NCI-H2107 treated with DMSO at 0.1 percent for 48 hours (cell line): ENCODE data around the gene ARHGEF28.

Source experiments
- DNase-seq: peaks from one replicate; lab custom pipeline; 2025; ENCODE audit not compliant: unreplicated experiment; lab: John Stamatoyannopoulos, UW

ARHGEF28 gene

DNA sequence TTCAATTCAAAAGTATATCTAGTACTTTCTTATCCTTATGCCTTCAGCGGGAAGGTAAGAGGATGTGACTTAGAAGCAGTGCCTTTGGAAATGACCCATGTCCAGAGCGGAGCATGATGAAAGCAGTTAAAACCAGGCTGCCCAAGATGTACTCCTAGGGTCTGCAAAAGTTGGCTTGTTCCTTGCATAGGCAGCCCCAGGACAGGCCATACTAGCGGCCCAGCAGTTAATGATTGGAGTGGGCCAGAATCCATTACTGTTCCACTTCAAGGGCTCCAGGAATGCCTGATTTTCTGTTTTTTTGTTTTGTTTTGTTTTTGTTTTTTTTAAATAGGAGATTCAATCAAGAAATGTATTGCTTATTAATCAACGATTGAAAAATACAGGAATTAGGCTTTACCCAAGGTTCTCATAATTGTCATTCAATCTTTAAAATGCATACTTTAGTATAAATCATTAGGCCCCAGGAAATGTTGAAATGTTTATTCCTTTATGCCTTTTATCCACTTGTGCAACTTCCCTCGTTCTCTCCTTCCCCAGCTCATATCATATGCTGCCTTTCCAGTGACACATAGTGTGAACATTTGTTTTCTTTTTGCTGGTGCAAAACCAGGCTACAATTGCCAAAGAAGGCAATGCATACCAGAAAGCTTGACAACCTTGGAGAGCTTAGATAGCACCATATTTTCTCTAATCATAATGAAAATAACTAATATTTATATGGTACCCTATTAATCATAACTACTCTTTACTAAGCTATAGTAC lies 190.8 kb downstream of the ARHGEF28 start:
- DNase-seq: no peak

DNA sequence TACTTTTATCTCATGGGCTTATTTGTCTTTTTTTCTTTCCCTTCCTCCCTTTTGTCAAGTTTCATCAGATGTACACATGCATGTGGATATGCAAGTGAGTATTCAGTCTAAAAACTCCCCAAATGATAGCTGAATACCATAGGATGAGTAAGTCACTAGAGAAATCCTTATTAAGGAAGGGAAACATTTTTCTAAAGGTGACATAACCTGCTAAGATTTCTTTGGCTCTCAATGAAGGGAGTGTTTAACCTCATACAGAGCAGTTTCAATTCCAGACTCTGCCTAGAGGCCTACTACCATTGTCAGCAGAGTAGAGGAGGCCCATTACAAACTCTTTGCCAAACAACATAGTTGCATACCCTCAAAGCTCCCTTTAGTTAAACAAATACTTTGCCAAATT lies 192.4 kb downstream of the ARHGEF28 start:
- no peak for DNase-seq

DNA sequence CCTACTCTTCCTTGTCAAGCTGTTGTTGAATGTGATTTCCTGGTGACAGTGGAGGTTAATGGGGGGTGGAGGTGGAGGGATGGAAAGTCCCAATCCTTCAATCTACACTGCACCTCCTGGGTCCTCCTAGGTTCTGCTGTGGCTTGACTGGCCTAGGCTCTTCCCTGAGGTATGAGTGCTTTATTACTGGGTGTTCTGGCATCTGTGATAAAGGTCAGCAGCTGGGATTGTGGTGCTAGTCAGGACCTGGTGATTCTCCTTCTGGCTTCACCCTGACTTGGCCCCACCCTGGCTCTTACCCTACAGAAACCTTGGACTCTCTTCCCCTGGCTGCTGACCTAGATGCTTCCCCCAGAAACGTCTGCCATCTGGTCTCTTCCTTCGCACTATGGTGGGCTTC lies 194.3 kb downstream of the ARHGEF28 start:
- DNase-seq: no peak

DNA sequence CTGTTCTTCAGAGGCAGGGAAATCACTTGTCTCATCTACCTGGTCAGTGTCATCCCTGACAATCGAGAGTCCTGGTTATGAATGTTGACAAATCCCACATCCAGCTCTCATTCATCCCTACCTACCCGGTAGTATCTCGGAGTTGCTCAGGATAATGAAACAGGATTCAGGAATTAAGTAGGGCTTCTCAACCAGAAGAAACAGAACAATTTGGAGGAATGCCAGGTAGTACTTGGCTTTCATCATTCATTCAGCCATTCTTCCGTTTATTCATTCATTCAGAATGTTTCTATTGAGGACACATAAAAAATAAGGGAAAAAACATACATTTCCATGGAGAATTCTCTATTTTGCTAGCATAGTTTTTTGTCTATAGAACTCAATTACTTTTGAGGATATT lies 195.0 kb downstream of the ARHGEF28 start:
- DNase-seq: no peak

DNA sequence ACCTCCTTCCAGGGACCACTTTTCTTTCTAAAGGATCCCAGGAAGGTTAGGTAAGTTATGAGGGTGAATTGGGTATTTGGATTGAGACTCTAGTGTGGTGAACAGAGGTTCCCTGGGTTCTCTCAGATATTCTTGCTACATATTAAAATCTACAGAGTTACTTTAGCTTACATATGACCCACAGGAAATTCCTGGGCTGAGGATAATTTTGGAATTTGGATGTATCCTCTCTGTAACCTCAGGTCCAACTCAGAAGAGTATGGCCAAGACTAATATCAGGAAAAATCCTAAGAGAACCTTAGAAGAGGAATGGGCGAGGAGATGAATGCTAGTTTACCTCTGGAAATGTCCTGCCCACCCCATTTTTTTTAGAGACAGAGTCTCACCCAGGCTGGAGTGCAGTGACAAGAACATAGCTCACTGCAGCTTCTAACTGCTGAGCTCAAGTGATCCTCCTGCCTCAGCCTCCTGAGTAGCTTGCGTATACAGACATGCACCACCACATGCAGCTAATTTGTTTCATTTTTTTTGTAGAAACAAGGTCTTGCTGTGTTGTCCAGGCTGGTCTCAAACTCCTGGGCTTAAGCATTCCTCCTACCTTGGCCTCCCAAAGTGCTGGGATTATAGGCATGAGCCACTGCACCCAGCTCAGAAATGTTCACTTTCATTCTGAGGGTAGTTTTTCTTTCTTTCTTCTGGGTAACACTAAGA lies 196.4 kb downstream of the ARHGEF28 start:
- no peak for DNase-seq

DNA sequence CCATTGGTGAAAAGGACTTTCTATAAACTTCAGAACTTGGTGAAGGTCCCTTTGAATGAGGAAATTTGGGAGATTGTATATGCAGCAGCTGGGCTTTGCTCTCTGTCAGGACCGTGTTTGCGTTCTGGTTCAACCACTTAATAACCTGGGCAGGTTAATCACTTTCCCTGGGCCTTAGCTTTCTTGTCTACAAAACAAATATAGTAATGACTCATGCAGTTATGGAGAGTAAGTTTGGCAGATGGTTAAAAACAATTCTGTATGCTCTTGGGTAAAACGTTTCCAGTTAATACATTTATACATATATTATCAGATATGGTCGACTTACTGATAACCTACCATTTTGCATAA lies 197.0 kb downstream of the ARHGEF28 start:
- no peak for DNase-seq

DNA sequence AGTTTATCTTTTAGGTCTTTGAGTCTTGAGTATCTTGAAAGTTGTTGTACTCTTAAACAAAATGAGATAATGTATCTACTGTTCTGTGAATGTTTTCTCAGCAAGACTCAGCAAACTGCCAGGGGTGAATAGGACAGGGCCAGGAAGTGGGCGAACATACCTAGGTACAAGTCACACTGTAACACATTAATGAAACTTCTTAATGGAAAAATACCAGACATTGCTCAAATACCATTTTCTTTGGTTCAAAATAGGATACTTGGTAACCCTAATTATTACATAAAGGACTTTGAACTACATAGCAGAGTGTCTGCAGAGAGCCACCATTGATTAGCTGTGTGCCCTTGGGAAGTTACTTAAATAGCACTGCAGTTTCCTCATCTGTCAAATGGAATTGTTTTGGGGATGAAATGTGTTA lies 197.5 kb downstream of the ARHGEF28 start:
- DNase-seq: no peak

DNA sequence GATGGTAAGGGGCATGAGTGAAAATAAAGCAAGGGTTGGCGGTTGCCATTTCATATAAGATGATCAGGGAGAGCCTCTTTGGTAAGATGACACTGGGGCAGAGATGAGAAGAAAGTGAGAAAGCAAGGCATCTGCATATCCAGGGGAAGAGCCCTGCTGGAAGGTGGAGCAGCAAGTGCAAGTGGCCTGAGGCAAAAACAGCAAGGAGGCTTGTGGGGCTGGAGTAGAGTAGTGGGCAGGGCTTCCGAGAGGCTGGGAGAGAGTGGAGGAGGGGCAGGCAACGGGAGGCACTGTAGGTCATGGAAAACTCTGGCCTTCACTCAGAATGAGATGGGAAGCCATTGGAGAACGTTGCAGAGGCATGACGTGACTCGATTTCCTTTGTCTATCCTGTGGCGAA lies 199.2 kb downstream of the ARHGEF28 start:
- DNase-seq: no peak

DNA sequence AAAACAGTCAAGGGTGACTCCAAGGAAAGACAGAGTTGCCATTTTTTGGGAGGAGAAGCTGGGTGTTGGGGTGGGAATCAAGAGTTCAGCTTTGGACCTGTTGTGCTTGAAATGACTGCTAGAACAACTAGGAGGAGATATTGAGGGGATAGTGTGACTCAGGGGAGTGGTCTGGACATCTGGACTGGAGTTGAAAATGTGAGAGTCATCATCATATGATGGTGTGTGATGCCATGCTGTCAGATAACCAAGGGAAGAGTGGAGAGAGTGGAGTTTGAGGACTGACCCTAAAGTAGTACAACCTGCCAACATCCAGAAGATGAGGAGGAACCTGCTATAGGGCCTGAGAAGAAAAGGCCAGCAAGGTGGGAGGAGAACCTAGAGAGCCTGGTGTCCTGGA lies 199.7 kb downstream of the ARHGEF28 start:
- no peak for DNase-seq

DNA sequence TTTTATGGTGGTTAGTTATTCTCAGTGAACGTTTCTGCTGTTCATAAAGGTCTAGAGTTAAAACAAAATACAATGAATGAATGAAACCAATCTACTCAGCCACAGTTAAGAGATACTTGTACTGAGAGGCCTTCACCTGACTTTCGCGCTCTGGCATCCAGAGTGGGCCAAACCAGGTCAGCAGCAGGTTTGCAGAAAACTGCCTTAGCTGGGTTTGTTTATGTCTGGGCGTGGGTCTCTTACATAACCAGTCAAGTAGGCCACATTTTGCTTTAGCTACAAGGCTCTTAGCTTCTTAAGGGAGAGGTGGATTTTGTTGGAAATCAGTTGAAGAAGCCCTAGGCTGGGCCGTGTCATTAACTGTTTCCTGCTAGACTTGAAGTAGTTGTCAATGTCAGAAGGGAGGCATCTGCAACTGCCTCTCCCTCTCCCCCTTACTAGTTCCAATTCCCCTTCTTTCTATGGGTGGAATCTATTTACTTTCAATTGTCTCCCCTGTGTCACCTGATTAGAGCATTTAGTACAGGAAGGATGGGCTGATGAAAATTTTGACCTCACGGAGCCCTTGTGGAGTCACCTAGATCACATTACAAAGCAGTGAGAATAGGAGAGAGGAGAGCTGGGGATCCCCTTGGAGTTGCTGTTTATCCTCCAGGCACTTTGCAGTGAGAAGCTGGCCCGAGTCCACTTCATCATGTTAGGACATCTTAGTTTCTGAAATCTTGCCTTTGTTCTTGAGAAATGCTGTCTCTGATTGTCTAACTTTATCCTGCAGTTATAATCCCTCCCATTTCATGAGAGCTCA lies 200.5 kb downstream of the ARHGEF28 start:
- peak; percentile 41 for DNase-seq

DNA sequence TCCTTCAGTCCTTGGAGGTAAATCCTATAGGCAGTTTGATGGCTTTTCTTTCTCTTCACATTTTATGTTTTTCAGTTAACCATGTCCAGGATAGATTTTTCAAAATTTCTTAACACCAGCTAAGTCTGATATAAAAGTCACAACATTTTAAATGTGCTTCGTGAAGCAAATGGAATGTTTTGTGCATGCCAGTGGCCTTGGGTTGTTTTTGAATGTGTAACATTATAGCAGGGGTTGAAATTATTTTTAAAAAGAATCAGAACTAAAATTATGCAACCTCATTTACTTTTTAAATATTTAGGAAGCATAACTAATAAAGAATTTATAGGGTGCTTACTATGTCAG lies 201.1 kb downstream of the ARHGEF28 start:
- DNase-seq: no peak

DNA sequence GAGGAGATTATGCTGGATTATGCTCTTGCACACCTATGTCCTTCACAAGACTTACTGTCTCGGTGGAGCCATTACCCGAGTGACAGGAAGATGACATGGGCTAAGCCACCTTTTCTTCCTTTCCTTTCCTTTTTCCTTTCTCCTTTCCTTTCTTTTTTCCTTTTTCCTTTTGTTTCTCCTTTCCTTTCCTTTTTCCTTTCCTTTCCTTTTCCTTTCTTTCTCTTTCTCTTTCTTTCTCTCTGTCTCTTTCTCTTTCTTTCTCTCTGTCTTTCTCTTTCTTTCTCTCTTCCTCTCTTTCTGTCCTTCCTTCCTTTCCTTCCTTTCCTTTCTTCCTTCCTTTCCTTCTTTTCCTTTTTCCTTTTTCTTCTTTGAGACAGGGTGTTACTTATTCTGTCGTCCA lies 202.5 kb downstream of the ARHGEF28 start:
- no peak for DNase-seq

DNA sequence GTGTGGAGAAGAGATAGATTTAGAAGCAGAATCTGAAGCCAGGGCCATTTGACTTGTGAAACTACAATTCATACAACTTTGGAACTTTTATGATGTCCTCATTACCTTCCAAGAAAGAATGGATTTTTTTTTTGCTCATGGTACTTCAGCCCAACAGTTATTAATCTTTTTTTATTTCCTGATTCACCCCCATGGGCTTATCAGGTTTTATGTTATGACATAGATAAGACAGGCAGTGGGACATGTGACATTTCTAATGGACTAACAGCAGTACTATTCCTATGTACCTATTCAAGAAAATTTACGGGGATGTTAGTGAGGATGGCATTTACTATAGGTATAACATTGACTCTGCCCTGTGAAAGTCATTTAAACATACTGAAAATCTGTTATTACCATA lies 204.7 kb downstream of the ARHGEF28 start:
- no peak for DNase-seq

DNA sequence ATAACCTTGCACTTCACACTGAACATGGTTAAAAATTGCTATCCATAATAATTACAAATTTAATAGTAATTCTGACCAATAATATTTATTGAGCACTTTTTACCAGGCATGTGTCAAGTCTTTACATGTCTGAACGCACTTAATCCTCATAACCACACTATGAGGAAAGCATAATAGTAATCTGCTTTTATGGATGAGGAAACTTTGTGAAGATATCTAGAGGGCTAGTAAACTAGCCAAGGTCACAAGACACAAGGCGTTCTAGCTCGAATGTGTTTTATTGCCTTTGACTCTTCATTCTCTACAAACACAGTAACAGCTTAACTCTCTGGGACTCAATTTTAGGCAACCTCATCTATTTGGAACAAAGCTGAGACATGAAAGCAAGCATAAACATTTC lies 205.1 kb downstream of the ARHGEF28 start:
- no peak for DNase-seq

DNA sequence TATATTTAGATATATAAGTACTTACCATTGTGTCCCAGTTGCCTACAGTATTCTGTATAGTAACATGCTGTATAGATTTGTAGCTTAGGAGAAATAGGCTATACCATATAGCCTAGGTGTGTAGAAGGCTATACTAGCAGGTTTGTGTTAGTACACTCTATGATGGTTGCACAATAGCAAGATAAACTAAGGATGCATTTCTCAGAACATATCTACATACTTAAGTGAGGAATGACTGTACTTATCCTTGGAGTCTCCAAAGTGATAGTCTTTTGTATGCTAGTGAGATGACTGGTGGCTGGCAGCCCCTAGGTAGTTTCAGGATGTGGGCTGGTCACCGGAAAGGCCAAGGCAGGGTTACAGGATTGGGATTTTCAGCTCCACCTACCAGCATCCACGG lies 208.7 kb downstream of the ARHGEF28 start:
- no peak for DNase-seq

DNA sequence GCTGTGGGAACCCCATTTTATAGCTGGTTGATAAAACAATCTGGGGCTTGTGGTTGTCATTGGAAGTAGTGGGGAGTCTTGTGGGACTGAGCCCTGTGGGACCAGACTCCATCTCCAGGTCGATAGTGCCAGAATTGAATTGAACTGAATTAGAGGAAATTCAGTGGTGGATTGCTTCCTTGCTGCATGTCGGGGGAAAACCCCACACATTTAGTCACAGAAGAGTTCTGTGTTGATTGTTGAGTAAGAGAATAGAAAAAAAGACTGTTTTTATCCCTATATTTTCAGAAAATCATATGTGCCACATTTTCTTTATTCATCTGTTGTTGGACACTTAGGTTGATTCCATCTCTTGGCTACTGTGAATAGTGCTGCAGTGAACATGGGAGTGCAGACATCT lies 209.7 kb downstream of the ARHGEF28 start:
- DNase-seq: no peak

DNA sequence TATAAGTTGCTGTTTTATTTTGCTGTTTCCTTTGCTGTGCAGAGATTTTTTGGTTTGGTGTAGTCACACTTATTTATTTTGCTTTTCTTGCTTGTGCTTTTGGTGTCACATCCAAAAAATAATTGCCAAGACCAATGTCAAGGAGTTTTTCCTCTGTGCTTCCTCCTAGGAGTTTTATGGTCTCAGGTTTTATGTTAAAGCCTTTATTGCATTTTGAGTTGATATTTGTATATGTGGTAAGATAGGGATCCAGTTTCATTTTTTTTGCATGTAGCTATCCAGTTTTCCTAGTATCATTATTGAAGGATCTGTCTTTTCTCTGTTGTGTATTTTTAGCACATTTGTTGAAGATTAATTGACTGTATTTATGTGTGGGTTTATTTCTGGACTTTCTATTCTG lies 210.6 kb downstream of the ARHGEF28 start:
- DNase-seq: no peak

DNA sequence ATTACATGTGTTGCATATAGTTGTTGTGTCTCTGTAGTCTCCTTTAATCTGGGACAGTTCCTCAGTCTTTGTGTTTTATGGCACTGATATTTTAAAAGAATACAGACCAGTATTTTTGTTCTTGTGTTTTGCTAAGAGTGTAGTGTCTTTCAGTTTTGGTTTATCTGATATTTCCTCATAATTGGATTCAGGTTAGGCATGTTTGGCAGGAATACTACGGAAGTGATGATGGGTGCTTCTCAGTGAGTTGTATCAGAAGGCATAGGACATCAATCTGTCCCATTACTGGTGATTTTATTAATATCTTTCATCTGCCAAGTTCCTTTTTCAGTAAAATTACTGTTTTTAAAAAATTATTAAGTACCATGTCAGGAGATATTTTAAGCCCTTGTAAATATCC lies 212.9 kb downstream of the ARHGEF28 start:
- DNase-seq: no peak

DNA sequence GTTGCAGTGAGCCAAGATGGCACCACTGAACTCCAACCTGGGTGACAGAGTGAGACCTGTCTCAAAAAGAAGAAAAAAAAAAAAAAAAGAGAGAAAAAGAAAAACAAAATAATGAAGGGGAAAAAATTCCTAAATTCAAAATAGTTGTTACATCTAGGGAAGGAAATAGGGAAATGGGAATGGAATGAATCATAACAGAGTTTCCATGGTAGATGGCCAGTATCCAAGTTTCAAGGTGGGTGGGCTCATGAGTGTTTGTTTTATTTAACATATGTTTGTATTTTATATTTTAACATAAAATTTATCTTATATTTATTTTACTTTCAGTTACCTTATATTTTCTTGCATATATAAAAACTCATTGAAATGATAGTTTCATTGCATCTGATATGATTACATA lies 215.6 kb downstream of the ARHGEF28 start:
- no peak for DNase-seq

DNA sequence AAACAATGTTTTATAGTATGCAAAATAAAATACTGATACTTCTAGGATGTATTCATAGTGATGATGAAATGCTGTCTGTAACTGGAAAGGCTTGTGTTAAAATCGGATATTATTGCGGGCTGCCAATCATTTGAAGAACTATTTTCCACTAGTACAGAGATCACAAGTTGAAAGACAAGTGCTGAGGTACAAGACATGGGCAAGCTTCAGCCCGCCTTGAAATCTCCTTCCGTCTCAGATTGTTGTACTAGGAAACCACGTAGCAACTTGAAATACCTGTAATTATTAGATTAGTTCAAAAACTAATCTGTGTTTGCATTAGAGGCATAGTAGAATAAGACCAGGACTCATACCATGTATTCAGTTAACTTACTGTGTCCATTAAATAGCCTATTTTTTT lies 218.2 kb downstream of the ARHGEF28 start:
- no peak for DNase-seq

DNA sequence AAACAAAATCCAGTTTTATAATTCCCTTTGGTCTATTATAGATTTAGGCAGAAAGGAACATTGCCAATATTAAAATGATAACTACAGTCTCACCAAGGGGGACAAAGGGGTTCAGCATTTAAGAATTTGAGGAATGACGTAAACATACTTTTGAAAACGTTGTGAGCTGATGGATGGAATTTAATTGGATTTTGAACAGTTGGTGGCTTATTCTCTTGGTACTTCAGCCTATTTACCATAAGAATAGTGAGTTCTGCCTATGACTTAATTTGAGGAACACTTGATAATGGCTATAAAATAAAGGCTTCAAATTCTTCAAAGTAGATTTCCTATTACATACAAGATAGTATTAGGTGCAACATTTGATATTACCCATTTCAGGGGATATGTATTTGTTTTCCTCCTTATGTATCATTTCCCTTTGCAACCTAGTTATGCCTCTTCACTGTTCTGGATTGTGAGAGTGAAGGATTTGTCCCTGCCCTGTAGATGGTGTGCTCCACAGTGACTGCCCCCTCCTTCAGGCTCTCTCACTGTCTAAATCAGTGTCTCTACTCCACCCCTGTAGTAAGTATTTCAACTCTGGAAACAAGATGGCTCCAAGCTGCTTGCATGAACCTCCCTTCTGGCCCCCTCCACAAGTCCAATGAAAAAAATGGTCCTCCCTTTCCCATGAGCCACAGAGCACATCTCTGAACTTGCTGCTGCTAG lies 225.6 kb downstream of the ARHGEF28 start:
- DNase-seq: no peak

DNA sequence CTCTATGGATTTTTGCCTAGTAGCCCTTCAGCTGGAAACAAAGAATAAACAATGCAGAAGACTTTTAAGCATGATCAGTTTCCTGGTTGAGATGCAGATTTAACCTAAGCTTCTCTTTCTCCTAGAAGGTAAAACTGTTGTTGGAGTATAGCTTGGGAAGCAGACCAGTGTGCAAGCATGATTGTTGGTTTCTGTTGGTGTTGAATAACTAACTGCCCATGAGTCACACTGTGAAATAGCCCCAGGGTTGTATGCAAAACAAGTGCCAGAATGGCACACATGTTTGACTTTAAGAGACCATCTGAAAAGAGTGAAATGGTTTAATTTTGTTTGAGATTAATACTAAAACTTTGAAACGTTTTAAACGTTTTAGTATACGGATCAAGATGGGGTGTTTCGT lies 227.1 kb downstream of the ARHGEF28 start:
- no peak for DNase-seq
